ENCODE measurements around the gene SERPINA3. TPM values are rescaled to one million over a fixed set of nuclear protein-coding genes. Genes with fewer than 3 reads are reported as not detected.

Gene SERPINA3
- total RNA-seq, 2 experiments from 2014 or later: not detected

GRCh38 chr14:94614802-94615201 lies 2.6 kb downstream of the SERPINA3 start:
- DNase-seq (no peak), ATAC-seq (ENCODE audit: poor library complexity) (no peak)
- TF ChIP-seq CTCF (IDR thresholded peaks at IDR 0.05): no peak
- intact Hi-C loops (cut with DNase I, micrococcal nuclease): no loop called here
- ChIA-PET CTCF (no interaction called here), POLR2A (no interaction called here)
- Histone ChIP-seq H3K27ac (ENCODE audit: low read depth in 1 of 2, low read length in 2 of 2) (no peak overlapping the region), H3K4me1 (ENCODE audit: insufficient read depth, low read length) (no peaks in the 10 kb centered on the region), H3K36me3 (ENCODE audit: insufficient read depth, low read length) (no peaks in the 10 kb centered on the region), H3K4me3 (ENCODE audit: low read length) (no peak overlapping the region), H3K9me3 (ENCODE audit: control insufficient read depth in 1 of 2, insufficient read depth in 1 of 2, low read length in 2 of 2) (peaks cover 13 to 23% of the 10 kb centered on the region in 2 experiments), H3K27me3 (ENCODE audit: control insufficient read depth in 1 of 2, insufficient read depth in 2 of 2, low read length in 2 of 2) (no peaks in the 10 kb centered on the region)
- Mint-ChIP-seq H3K9me3 (no peaks in the 10 kb centered on the region), H3K36me3 (ENCODE audit: low read depth) (no peaks in the 10 kb centered on the region), H3K27me3 (peaks cover 10% of the 10 kb centered on the region), H3K27ac (no peak overlapping the region), H3K4me1 (ENCODE audit: low read depth) (no peaks in the 10 kb centered on the region), H3K4me3 (no peak overlapping the region)

GRCh38 chr14:94615254-94615653 lies 3.1 kb downstream of the SERPINA3 start:
- H3K27ac ChIP-seq (ENCODE audit: low read depth in 1 of 2, low read length in 2 of 2): no peak overlapping the region
- intact Hi-C loops (cut with DNase I, micrococcal nuclease): no loop called here
- Mint-ChIP-seq H3K36me3 (ENCODE audit: low read depth) (no peaks in the 10 kb centered on the region), H3K4me1 (ENCODE audit: low read depth) (no peaks in the 10 kb centered on the region), H3K4me3 (no peak overlapping the region), H3K27me3 (peaks cover 14% of the 10 kb centered on the region), H3K27ac (no peak overlapping the region), H3K9me3 (no peaks in the 10 kb centered on the region)
- ChIA-PET CTCF (no interaction called here), POLR2A (no interaction called here)
- H3K36me3 ChIP-seq (ENCODE audit: insufficient read depth, low read length): no peaks in the 10 kb centered on the region
- H3K27me3 ChIP-seq (ENCODE audit: control insufficient read depth in 1 of 2, insufficient read depth in 2 of 2, low read length in 2 of 2): no peaks in the 10 kb centered on the region
- DNase-seq (no peak), ATAC-seq (ENCODE audit: poor library complexity) (no peak)
- no peak for TF ChIP-seq CTCF (IDR thresholded peaks at IDR 0.05)
- H3K4me1 ChIP-seq (ENCODE audit: insufficient read depth, low read length): no peaks in the 10 kb centered on the region
- H3K4me3 ChIP-seq (ENCODE audit: low read length): no peak overlapping the region
- H3K9me3 ChIP-seq (ENCODE audit: control insufficient read depth in 1 of 2, insufficient read depth in 1 of 2, low read length in 2 of 2): peaks cover 13 to 24% of the 10 kb centered on the region in 2 experiments

- Mint-ChIP-seq H3K4me1 (ENCODE audit: low read depth) (no peaks in the 10 kb centered on the region), H3K36me3 (ENCODE audit: low read depth) (no peaks in the 10 kb centered on the region), H3K27me3 (peaks cover 18% of the 10 kb centered on the region), H3K27ac (no peak overlapping the region), H3K4me3 (no peak overlapping the region), H3K9me3 (no peaks in the 10 kb centered on the region)
- intact Hi-C loops (cut with DNase I, micrococcal nuclease): no loop called here
- ChIA-PET POLR2A (no interaction called here), CTCF (no interaction called here)
- TF ChIP-seq CTCF (IDR thresholded peaks at IDR 0.05): no peak
- no peak overlapping the region for H3K4me3 ChIP-seq (ENCODE audit: low read length)
- H3K27me3 ChIP-seq (ENCODE audit: control insufficient read depth in 1 of 2, insufficient read depth in 2 of 2, low read length in 2 of 2): no peaks in the 10 kb centered on the region
- peaks cover 13 to 32% of the 10 kb centered on the region in 2 experiments for H3K9me3 ChIP-seq (ENCODE audit: control insufficient read depth in 1 of 2, insufficient read depth in 1 of 2, low read length in 2 of 2)
- H3K36me3 ChIP-seq (ENCODE audit: insufficient read depth, low read length): no peaks in the 10 kb centered on the region
- H3K4me1 ChIP-seq (ENCODE audit: insufficient read depth, low read length): no peaks in the 10 kb centered on the region
- no peak for DNase-seq
- no peak for ATAC-seq (ENCODE audit: poor library complexity)
- no peak overlapping the region for H3K27ac ChIP-seq (ENCODE audit: low read depth in 1 of 2, low read length in 2 of 2)
These were observed 3.8 kb downstream of the SERPINA3 start for GRCh38 chr14:94615823-94616570.

Data from CD4-positive, alpha-beta T cell (primary cell).